OCI-LY3 (cell line): Measurements from ENCODE around the gene NODAL.

Source experiments
- H2AFZ ChIP-seq: fragments of 200-600, 300-600 bp; shearing (Covaris generic); 2 replicates; pipeline ENCODE4 v1.6.0; 2014; ENCODE audit warnings: antibody characterized with exemption, low read depth, low read length
- H3K27ac ChIP-seq: fragments of 200-600, 300-600 bp; sonication (generic); 2 replicates; pipeline ENCODE4 v1.5.1; 2014; ENCODE audit warnings: mild to moderate bottlenecking, low read length, moderate library complexity, mixed read lengths
- H3K27me3 ChIP-seq: fragments of 200-600, 300-600 bp; sonication (generic); 2 replicates; pipeline ENCODE4 v1.6.1; 2014; ENCODE audit warnings: low read depth, low read length, mixed read lengths
- H3K36me3 ChIP-seq: fragments of 200-600, 300-600 bp; sonication (generic); replicated peaks from 2 replicates; pipeline ENCODE3; 2014; ENCODE audit warnings: low read depth, low read length, mixed read lengths
- H3K4me1 ChIP-seq: fragments of 300-600, 200-600 bp; sonication (generic); 2 replicates; pipeline ENCODE4 v1.6.1; 2014; ENCODE audit warnings: low read length, mixed read lengths
- H3K4me2 ChIP-seq: fragments of 200-600, 300-600 bp; sonication (generic); 2 replicates; pipeline ENCODE4 v1.6.1; 2014; ENCODE audit warnings: low read length, mixed read lengths
- H3K4me3 ChIP-seq: fragments of 300-600, 200-600 bp; sonication (generic); 2 replicates; pipeline ENCODE4 v1.5.1; 2014; ENCODE audit warnings: antibody characterized with exemption, mild to moderate bottlenecking, low read length, moderate library complexity
- H3K79me2 ChIP-seq: fragments of 300-600, 200-600 bp; shearing (Covaris generic); 2 replicates; pipeline ENCODE4 v1.6.1; 2014; ENCODE audit warnings: mild to moderate bottlenecking, low read length, mixed read lengths
- H3K9ac ChIP-seq: fragments of 300-600, 200-600 bp; shearing (Covaris generic); 2 replicates; pipeline ENCODE4 v1.6.0; 2014; ENCODE audit warnings: mild to moderate bottlenecking, low read length, moderate library complexity
- H3K9me3 ChIP-seq: fragments of 200-600, 300-600 bp; shearing (Covaris generic); 2 replicates; pipeline ENCODE4 v1.6.1; 2014; ENCODE audit warnings: low read length, mixed read lengths; ENCODE audit not compliant: insufficient read depth
- H4K20me1 ChIP-seq: fragments of 200-600, 300-600 bp; sonication (generic); 2 replicates; pipeline ENCODE4 v1.6.1; 2016; ENCODE audit warnings: low read length, mixed read lengths; ENCODE audit not compliant: insufficient read depth
- CTCF ChIP-seq: fragments of 200-600, 300-600 bp; sonication (generic); IDR thresholded peaks from 2 replicates; pipeline ENCODE4 v1.5.1; 2014; ENCODE audit warnings: antibody characterized with exemption, low read length, low read depth
- EZH2phosphoT487 ChIP-seq: fragments of 200-600 bp; shearing (Covaris generic); IDR thresholded peaks from 2 replicates; pipeline ENCODE4 v1.6.1; 2018; ENCODE audit warnings: antibody characterized with exemption, mixed run types, low read depth

NODAL gene

GRCh38 chr10:70482982-70483760 is 41.7 kb upstream of the NODAL start:
- H3K27me3 ChIP-seq = no peaks in the 10 kb centered on the region
- H2AFZ ChIP-seq = no peak overlapping the region
- peaks cover 45% of the 10 kb centered on the region for H3K79me2 ChIP-seq
- peaks cover 18% of the 10 kb centered on the region for H3K36me3 ChIP-seq
- TF ChIP-seq CTCF (no peak), EZH2phosphoT487 (no peak)
- H3K27ac ChIP-seq = no peak overlapping the region
- H3K9me3 ChIP-seq = no peaks in the 10 kb centered on the region
- peaks cover 11% of the 10 kb centered on the region; the same call in 1 of the 2 replicates for H4K20me1 ChIP-seq
- no peak overlapping the region for H3K4me2 ChIP-seq
- H3K4me3 ChIP-seq = no peak overlapping the region
- peaks cover 15% of the 10 kb centered on the region for H3K4me1 ChIP-seq
- H3K9ac ChIP-seq = no peak overlapping the region

GRCh38 chr10:70481831-70482530 is 40.5 kb upstream of the NODAL start:
- Histone ChIP-seq H3K79me2 (peaks cover 42% of the 10 kb centered on the region), H3K27ac (no peak overlapping the region)

GRCh38 chr10:70481105-70481504 is 39.6 kb upstream of the NODAL start:
- TF ChIP-seq CTCF (no peak), EZH2phosphoT487 (no peak)
- Histone ChIP-seq H3K4me2 (peak overlapping the region; percentile 99), H3K9me3 (no peaks in the 10 kb centered on the region), H3K4me1 (peaks cover 24% of the 10 kb centered on the region), H3K27ac (no peak overlapping the region), H3K27me3 (no peaks in the 10 kb centered on the region), H4K20me1 (peaks cover 11% of the 10 kb centered on the region; the same call in 1 of the 2 replicates), H3K9ac (no peak overlapping the region; the same call in 1 of the 2 replicates), H3K36me3 (peaks cover 9% of the 10 kb centered on the region), H3K4me3 (no peak overlapping the region), H3K79me2 (peaks cover 42% of the 10 kb centered on the region), H2AFZ (no peak overlapping the region)

More at GRCh38 chr10:70481831-70482530, 40.5 kb upstream of the NODAL start:
- Histone ChIP-seq H3K4me3 (no peak overlapping the region), H3K9me3 (no peaks in the 10 kb centered on the region), H2AFZ (no peak overlapping the region), H4K20me1 (peaks cover 11% of the 10 kb centered on the region; the same call in 1 of the 2 replicates), H3K9ac (no peak overlapping the region), H3K4me1 (peaks cover 24% of the 10 kb centered on the region), H3K36me3 (peaks cover 10% of the 10 kb centered on the region), H3K27me3 (no peaks in the 10 kb centered on the region), H3K4me2 (no peak overlapping the region)
- TF ChIP-seq CTCF (no peak), EZH2phosphoT487 (no peak)

GRCh38 chr10:70480239-70480861 is 38.9 kb upstream of the NODAL start:
- peak overlapping the region; percentile 97 for H3K4me3 ChIP-seq
- peaks cover 42% of the 10 kb centered on the region for H3K79me2 ChIP-seq
- H3K9me3 ChIP-seq = no peaks in the 10 kb centered on the region
- TF ChIP-seq EZH2phosphoT487 = no peak
- no peak for TF ChIP-seq CTCF
- no peak overlapping the region for H2AFZ ChIP-seq
- no peaks in the 10 kb centered on the region for H3K27me3 ChIP-seq
- H3K9ac ChIP-seq = peak overlapping the region; percentile 93
- peaks cover 24% of the 10 kb centered on the region for H3K4me1 ChIP-seq
- peak overlapping the region; percentile 42 for H3K27ac ChIP-seq
- H3K4me2 ChIP-seq = peak overlapping the region; percentile 99
- peaks cover 7% of the 10 kb centered on the region; the same call in 1 of the 2 replicates for H4K20me1 ChIP-seq
- peaks cover 4% of the 10 kb centered on the region for H3K36me3 ChIP-seq
